CD14-positive monocyte (primary cell): ENCODE data around the gene SLC39A9. TPM values are rescaled to one million over a fixed set of nuclear protein-coding genes. Genes with fewer than 3 reads are reported as not detected.

Experiments
- DNase-seq, 3 donors: peaks; one replicate each; pipeline ENCODE4 v3.0.0-alpha.2; 2011 to 2022
- H2AFZ ChIP-seq: 2 replicates; pipeline ENCODE4 v1.6.0; 2012; ENCODE audit warnings: mild to moderate bottlenecking, low read depth, low read length, inconsistent platforms; ENCODE audit not compliant: insufficient read depth, poor library complexity, severe bottlenecking
- H3K27ac ChIP-seq, 2 donors: 1 replicate in 1 of 2; 2 replicates in 1 of 2; pipeline ENCODE4 v1.5.1; 2012 to 2013; ENCODE audit warnings: low read length in 2 of 2, control low read depth in 1 of 2, inconsistent platforms in 1 of 2, low read depth in 1 of 2, mild to moderate bottlenecking in 1 of 2
- H3K27me3 ChIP-seq, 2 donors: one replicate each; pipeline versions ENCODE4 v1.6.0 to v1.6.1; 2011 to 2013; ENCODE audit warnings: low read length in 2 of 2; ENCODE audit not compliant: control insufficient read depth in 2 of 2, insufficient read depth in 2 of 2
- H3K36me3 ChIP-seq, 2 donors: replicated peaks in 1 of 2; 1 replicate in 1 of 2; 2 replicates in 1 of 2; pipeline versions ENCODE4 v1.5.1 to v1.6.1; 2012 to 2013; ENCODE audit warnings: low read length in 2 of 2, control low read depth in 1 of 2, inconsistent platforms in 1 of 2, mild to moderate bottlenecking in 1 of 2; ENCODE audit not compliant: insufficient read depth in 2 of 2, control insufficient read depth in 1 of 2
- H3K4me1 ChIP-seq, 2 donors: 1 replicate in 1 of 2; 2 replicates in 1 of 2; pipeline versions ENCODE4 v1.5.1 to v1.6.1; 2012 to 2013; ENCODE audit warnings: low read length in 2 of 2, control low read depth in 1 of 2, inconsistent platforms in 1 of 2, mild to moderate bottlenecking in 1 of 2, moderate library complexity in 1 of 2; ENCODE audit not compliant: insufficient read depth in 2 of 2, control insufficient read depth in 1 of 2
- H3K4me2 ChIP-seq: replicated peaks from 2 replicates; pipeline ENCODE3; 2012; ENCODE audit warnings: low read length, moderate library complexity, mild to moderate bottlenecking; ENCODE audit not compliant: poor library complexity, severe bottlenecking; ENCODE audit errors: extremely low read depth
- H3K4me3 ChIP-seq, 3 experiments: fragments of 200-600 bp in 1 of 3; sonication (generic) in 1 of 3; replicated peaks in 1 of 3; 1 replicate in 2 of 3; 2 replicates in 1 of 3; pipeline ENCODE4 v1.5.1; 2011 to 2013; ENCODE audit warnings: low read length in 3 of 3, mild to moderate bottlenecking in 3 of 3, control low read depth in 2 of 3, low read depth in 2 of 3, inconsistent platforms in 1 of 3, moderate library complexity in 1 of 3
- H3K79me2 ChIP-seq: 2 replicates; pipeline ENCODE4 v1.6.0; 2012; ENCODE audit warnings: mild to moderate bottlenecking, control low read depth, inconsistent platforms, low read length, moderate library complexity; ENCODE audit not compliant: insufficient read depth
- H3K9ac ChIP-seq: 2 replicates; pipeline ENCODE4 v1.6.0; 2017; ENCODE audit warnings: low read length, mild to moderate bottlenecking; ENCODE audit not compliant: insufficient read depth, poor library complexity, severe bottlenecking
- H3K9me3 ChIP-seq, 2 donors: replicated peaks in 1 of 2; 1 replicate in 1 of 2; 2 replicates in 1 of 2; pipeline versions ENCODE4 v1.5.1 to v1.6.1; 2012 to 2013; ENCODE audit warnings: low read length in 2 of 2, control low read depth in 1 of 2; ENCODE audit not compliant: control insufficient read depth in 1 of 2, insufficient read depth in 1 of 2
- H4K20me1 ChIP-seq: 2 replicates; pipeline ENCODE4 v1.6.0; 2012; ENCODE audit warnings: mild to moderate bottlenecking, low read length, control low read depth, moderate library complexity; ENCODE audit not compliant: insufficient read depth
- H3K27ac Mint-ChIP-seq, 7 donors: one replicate each; pipeline ENCODE4 v1.8.0; 2020; ENCODE audit warnings: mild to moderate bottlenecking in 7 of 7, mixed read lengths in 7 of 7, moderate library complexity in 6 of 7, inconsistent platforms in 2 of 7
- H3K27me3 Mint-ChIP-seq, 3 donors: one replicate each; pipeline ENCODE4 v1.8.0; 2021 to 2022; ENCODE audit warnings: low read depth in 3 of 3, mild to moderate bottlenecking in 3 of 3, mixed read lengths in 3 of 3, moderate library complexity in 3 of 3, inconsistent platforms in 1 of 3
- H3K36me3 Mint-ChIP-seq, 2 donors: one replicate each; pipeline ENCODE4 v1.8.0; 2020; ENCODE audit warnings: mixed read lengths in 2 of 2, inconsistent platforms in 1 of 2, mild to moderate bottlenecking in 1 of 2
- H3K4me1 Mint-ChIP-seq: one replicate; pipeline ENCODE4 v1.8.0; 2020; ENCODE audit warnings: mild to moderate bottlenecking, mixed read lengths
- H3K4me3 Mint-ChIP-seq, 2 donors: one replicate each; pipeline ENCODE4 v1.8.0; 2020; ENCODE audit warnings: mild to moderate bottlenecking in 2 of 2, mixed read lengths in 2 of 2, moderate library complexity in 1 of 2
- H3K9me3 Mint-ChIP-seq, 7 donors: one replicate each; pipeline ENCODE4 v1.8.0; 2020 to 2022; ENCODE audit warnings: mixed read lengths in 7 of 7, mild to moderate bottlenecking in 6 of 7, moderate library complexity in 6 of 7, inconsistent platforms in 2 of 7
- CTCF ChIP-seq: fragments of 200-600 bp; IDR thresholded peaks from one replicate; pipeline ENCODE4 v1.8.0; 2022; ENCODE audit warnings: antibody characterized with exemption, mild to moderate bottlenecking
- WGBS: methylation state at CpG from one replicate; pipeline ENCODE4 v1.1.5; 2013; ENCODE audit warnings: missing lambda C conversion rate; ENCODE audit not compliant: insufficient coverage; 5-methylcytosine and 5-hydroxymethylcytosine counted together
- intact Hi-C, 2 donors: fragments of 100-400 bp; cut with micrococcal nuclease; formaldehyde crosslinking; loops; one replicate each; pipeline versions ENCODE4 v1.15.0 to v1.15.1; 2023
- polyA plus RNA-seq, 3 donors: library from polyadenylated mRNA; depleted of rRNA in 1 of 3; unstranded in 2 of 3; stranded (reverse) in 1 of 3; fragments of 300-500 nt in 2 of 3; fragments of >200 nt in 1 of 3; fragmentation: Illumina TruSeq in 2 of 3; gene quantifications; 1 replicate in 2 of 3; 2 replicates in 1 of 3; pipeline ENCODE4 v1.2.3, GENCODE V29; 2012 to 2021

The SLC39A9 gene
- polyA plus RNA-seq, 3 donors = 28.6 to 44.2 (median 37.6) TPM

DNA sequence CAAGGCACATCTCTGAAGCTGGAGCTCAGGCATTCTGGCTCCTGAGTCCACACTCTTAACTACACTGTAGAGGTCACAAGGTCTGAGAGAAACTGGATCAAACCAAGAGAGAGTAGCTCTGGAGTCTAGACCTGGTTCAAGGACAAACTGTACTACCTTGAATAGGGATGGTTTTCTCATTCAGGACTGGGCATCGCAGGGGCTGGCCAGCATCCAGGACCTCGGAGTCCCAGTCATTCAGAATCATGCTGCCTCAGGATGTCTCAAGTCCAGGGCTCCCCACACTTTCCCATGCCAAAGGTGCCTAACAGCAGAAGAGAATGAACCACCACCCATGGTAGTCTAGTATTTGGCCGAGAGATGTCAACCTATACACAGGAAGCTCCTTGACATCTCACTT lies 72.9 kb downstream of the SLC39A9 start:
- Histone ChIP-seq H3K4me1 (peaks cover 14 to 15% of the 10 kb centered on the region in 2 donors), H4K20me1 (no peaks in the 10 kb centered on the region), H2AFZ (no peak overlapping the region), H3K9ac (no peak overlapping the region), H3K79me2 (no peaks in the 10 kb centered on the region), H3K36me3 (no peaks in the 10 kb centered on the region), H3K27me3 (no peaks in the 10 kb centered on the region), H3K9me3 (no peaks in the 10 kb centered on the region), H3K27ac (no peak overlapping the region), H3K4me2 (no peak overlapping the region), H3K4me3 (no peak overlapping the region)
- no peak overlapping the region for H3K4me3 Mint-ChIP-seq
- peaks cover 18% of the 10 kb centered on the region for H3K4me1 Mint-ChIP-seq
- intact Hi-C loops = no loop called here
- 89% methylated on average over 2 of the region's 3 CpGs for WGBS
- no peak for DNase-seq
- H3K27me3 Mint-ChIP-seq = peaks cover 3 to 16% (median 6%) of the 10 kb centered on the region in 3 donors
- H3K27ac Mint-ChIP-seq = no peak overlapping the region
- peaks cover 0 to 3% (median 0%) of the 10 kb centered on the region in 7 donors for H3K9me3 Mint-ChIP-seq
- peaks cover 0 to 2% of the 10 kb centered on the region in 2 donors for H3K36me3 Mint-ChIP-seq
- TF ChIP-seq CTCF = no peak

DNA sequence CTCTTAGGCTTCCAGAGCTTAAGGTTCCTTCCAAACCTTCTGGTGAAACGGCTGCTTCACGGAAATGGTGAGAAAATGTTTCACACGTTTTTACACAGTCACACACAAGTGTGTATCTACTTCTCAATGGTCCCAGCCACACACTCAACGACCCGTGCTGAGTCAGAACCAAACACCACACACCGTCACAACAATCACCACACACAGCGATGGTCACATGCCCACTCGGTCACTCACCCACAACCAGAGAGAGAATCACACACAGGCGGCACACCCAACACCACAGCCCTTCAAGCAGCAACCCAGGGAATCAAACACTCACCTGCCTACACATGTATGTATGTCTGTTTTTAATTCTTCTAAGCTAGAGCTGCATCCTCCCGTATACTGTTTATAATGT lies 73.4 kb downstream of the SLC39A9 start:
- Mint-ChIP-seq H3K36me3 (peaks cover 0 to 2% of the 10 kb centered on the region in 2 donors), H3K27ac (peak overlapping the region in 1 of 7 donors; percentile 64), H3K4me3 (no peak overlapping the region), H3K27me3 (peaks cover 4 to 16% (median 6%) of the 10 kb centered on the region in 3 donors), H3K4me1 (peaks cover 18% of the 10 kb centered on the region), H3K9me3 (peaks cover 0 to 3% (median 0%) of the 10 kb centered on the region in 7 donors)
- H3K36me3 ChIP-seq = no peaks in the 10 kb centered on the region
- H3K9ac ChIP-seq = no peak overlapping the region
- no peak overlapping the region for H3K4me2 ChIP-seq
- no peak overlapping the region for H2AFZ ChIP-seq
- intact Hi-C loops = no loop called here
- H3K79me2 ChIP-seq = no peaks in the 10 kb centered on the region
- H3K4me3 ChIP-seq = no peak overlapping the region
- H3K27me3 ChIP-seq = no peaks in the 10 kb centered on the region
- H4K20me1 ChIP-seq = no peaks in the 10 kb centered on the region
- DNase-seq = no peak
- 80% methylated on average over 8 of the region's 10 CpGs for WGBS
- no peaks in the 10 kb centered on the region for H3K9me3 ChIP-seq
- TF ChIP-seq CTCF = no peak
- peaks cover 14 to 15% of the 10 kb centered on the region in 2 donors for H3K4me1 ChIP-seq
- no peak overlapping the region for H3K27ac ChIP-seq
